CD4-positive, alpha-beta T cell treated with Interleukin-6 for 4 hours (primary cell): ENCODE results near the gene DPP3.
"Not testable (repeated sequence)": the region's sequence is repeated elsewhere in the genome, so short reads cannot be mapped to it uniquely, and the experiment has no call there.

Experiments
- DNase-seq: peaks from one replicate; pipeline ENCODE4 v3.0.0-alpha.2; 2020; ENCODE audit warnings: mixed read lengths

DPP3 gene

GRCh38 chr11:66480117-66480938 is at the start of gene DPP3:
Gene DPP3, plus strand, starts transcription at chr11:66480434. Its CDS starts 1,767 bp downstream, at chr11:66482201.
- peak; percentile 96 for DNase-seq

- not testable (repeated sequence) for DNase-seq
These were observed 48.9 kb upstream of the DPP3 start for GRCh38 chr11:66431287-66431686.

GRCh38 chr11:66431871-66432329 is 48.3 kb upstream of the DPP3 start:
- not testable (repeated sequence) for DNase-seq

GRCh38 chr11:66432597-66432996 is 47.6 kb upstream of the DPP3 start:
- no peak for DNase-seq

- no peak for DNase-seq
These were observed 42.2 kb upstream of the DPP3 start for GRCh38 chr11:66437979-66438503.

- DNase-seq, result peak; percentile 91
These were observed 41.4 kb upstream of the DPP3 start, which contains the start of gene MRPL11 for GRCh38 chr11:66438504-66439466. Gene MRPL11, minus strand, starts transcription at chr11:66438848. Its CDS starts 94 bp downstream, at chr11:66438754.

GRCh38 chr11:66440101-66440939 is 39.9 kb upstream of the DPP3 start:
- not testable (repeated sequence) for DNase-seq

GRCh38 chr11:66440940-66441282 is 39.3 kb upstream of the DPP3 start:
- DNase-seq, result not testable (repeated sequence)

GRCh38 chr11:66443602-66444001 is 36.6 kb upstream of the DPP3 start:
- DNase-seq, result no peak

GRCh38 chr11:66447012-66447411 is 33.2 kb upstream of the DPP3 start:
- no peak for DNase-seq

GRCh38 chr11:66448523-66448922 is 31.7 kb upstream of the DPP3 start:
- no peak for DNase-seq

GRCh38 chr11:66450560-66450959 is 29.7 kb upstream of the DPP3 start:
- DNase-seq, result no peak

GRCh38 chr11:66451663-66452062 is 28.6 kb upstream of the DPP3 start:
- no peak for DNase-seq

- no peak for DNase-seq
These were observed 26.0 kb upstream of the DPP3 start for GRCh38 chr11:66454247-66454646.

GRCh38 chr11:66454828-66455227 is 25.4 kb upstream of the DPP3 start:
- no peak for DNase-seq

- no peak for DNase-seq
These were observed 22.4 kb upstream of the DPP3 start for GRCh38 chr11:66457826-66458225.

- DNase-seq, result no peak
These were observed 21.0 kb upstream of the DPP3 start for GRCh38 chr11:66459138-66459778.

- DNase-seq, result no peak
These were observed 18.2 kb upstream of the DPP3 start for GRCh38 chr11:66462010-66462409.

- DNase-seq, result no peak
These were observed 17.3 kb upstream of the DPP3 start for GRCh38 chr11:66462911-66463310.

- DNase-seq, result not testable (repeated sequence)
These were observed 16.1 kb upstream of the DPP3 start for GRCh38 chr11:66464116-66464515.

- DNase-seq, result no peak
These were observed 15.3 kb upstream of the DPP3 start for GRCh38 chr11:66464916-66465315.
